IPS-15b (cell line): ENCODE results near the gene COG2.

Source experiments
- H3K27me3 ChIP-seq: one replicate; pipeline ENCODE4 v1.6.1; 2013; ENCODE audit warnings: low read length; ENCODE audit not compliant: control insufficient read depth, insufficient read depth
- H3K36me3 ChIP-seq: one replicate; pipeline ENCODE4 v1.6.1; 2013; ENCODE audit warnings: low read length; ENCODE audit not compliant: control insufficient read depth, insufficient read depth
- H3K4me1 ChIP-seq: one replicate; pipeline ENCODE4 v1.6.1; 2013; ENCODE audit warnings: mild to moderate bottlenecking, low read length; ENCODE audit not compliant: control insufficient read depth, insufficient read depth
- H3K4me3 ChIP-seq: one replicate; pipeline ENCODE4 v1.5.1; 2013; ENCODE audit warnings: low read depth, low read length
- H3K9ac ChIP-seq: one replicate; pipeline ENCODE4 v1.6.1; 2013; ENCODE audit warnings: low read depth, mild to moderate bottlenecking, low read length
- H3K9me3 ChIP-seq: one replicate; pipeline ENCODE4 v1.6.1; 2013; ENCODE audit warnings: mild to moderate bottlenecking, low read length; ENCODE audit not compliant: control insufficient read depth, insufficient read depth

Gene COG2

DNA sequence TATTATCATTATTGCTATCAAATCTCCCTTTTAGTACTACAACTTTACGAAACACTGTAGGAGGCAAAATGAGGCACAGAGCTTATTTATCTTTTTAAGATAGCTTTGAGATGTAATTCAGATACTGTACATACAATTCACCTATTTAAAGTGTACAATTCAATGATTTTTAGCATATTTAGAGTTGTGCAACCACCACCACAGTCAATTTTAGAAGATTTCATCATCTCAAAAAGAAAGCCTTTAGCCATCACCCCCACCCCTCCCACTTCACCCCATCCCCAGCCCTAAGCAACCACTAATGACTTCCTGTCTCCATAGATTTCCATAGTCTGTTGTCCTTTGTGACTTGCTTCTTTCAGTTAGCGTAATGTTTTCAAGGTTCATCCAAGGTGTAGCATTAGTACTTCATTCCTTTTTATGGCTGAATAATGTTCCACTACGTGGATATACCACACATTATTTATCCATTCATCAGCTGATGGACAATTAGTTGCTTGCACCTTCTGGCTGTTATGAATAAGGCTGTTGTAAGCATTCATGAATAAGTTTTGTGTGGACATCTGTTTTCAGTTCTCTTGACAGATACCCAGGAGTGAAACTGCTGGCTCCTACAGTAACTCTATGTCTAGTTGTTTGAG, 95.5 kb downstream of the COG2 start:
- H3K36me3 ChIP-seq, result no peaks in the 10 kb centered on the region
- no peaks in the 10 kb centered on the region for H3K4me1 ChIP-seq
- no peaks in the 10 kb centered on the region for H3K9me3 ChIP-seq
- no peak overlapping the region for H3K4me3 ChIP-seq
- no peak overlapping the region for H3K9ac ChIP-seq
- no peaks in the 10 kb centered on the region for H3K27me3 ChIP-seq

DNA sequence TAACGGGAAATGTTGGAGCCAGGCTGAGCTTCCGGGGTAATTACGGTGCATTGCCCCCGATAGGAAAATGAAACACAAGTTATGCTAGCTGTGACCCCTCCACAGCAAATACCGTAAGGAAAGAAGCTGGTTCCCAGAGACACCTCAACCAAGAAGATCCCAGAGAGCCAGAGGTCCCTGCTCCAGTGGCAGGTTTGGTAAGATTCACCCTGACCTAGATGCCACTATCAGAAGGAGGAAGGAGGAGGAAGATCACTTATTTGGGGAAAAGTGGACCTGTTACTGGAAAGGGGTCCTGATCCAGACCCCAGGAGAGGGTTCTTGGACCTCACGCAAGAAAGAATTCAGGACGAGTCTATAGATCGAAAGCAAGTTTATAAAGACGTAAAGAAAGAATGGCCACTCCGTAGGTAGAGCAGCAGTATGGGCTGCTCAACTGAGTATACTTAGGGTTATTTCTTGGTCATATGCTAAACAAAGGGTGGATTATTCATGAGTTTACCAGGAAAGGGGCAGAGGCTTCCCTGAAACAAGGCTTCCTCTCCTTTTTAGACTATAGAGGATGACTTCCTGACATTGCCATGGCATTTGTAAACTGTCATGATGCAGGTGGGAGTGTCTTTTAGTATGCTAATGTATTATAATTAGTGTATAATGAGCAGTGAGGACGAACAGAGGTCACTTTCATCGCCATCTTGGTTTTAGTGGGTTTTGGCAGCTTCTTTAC, 97.4 kb downstream of the COG2 start:
- Histone ChIP-seq H3K36me3 (no peaks in the 10 kb centered on the region), H3K4me3 (no peak overlapping the region), H3K27me3 (no peaks in the 10 kb centered on the region), H3K9ac (no peak overlapping the region), H3K9me3 (no peaks in the 10 kb centered on the region), H3K4me1 (no peaks in the 10 kb centered on the region)
